ENCODE data around the gene HS6ST3. TPM values are rescaled to one million over a fixed set of nuclear protein-coding genes. Genes with fewer than 3 reads are reported as not detected.

The HS6ST3 gene
- total and polyA plus RNA-seq, 2 donors (not counting 1 experiment from before 2014, with no cell fraction given), result not detected

DNA sequence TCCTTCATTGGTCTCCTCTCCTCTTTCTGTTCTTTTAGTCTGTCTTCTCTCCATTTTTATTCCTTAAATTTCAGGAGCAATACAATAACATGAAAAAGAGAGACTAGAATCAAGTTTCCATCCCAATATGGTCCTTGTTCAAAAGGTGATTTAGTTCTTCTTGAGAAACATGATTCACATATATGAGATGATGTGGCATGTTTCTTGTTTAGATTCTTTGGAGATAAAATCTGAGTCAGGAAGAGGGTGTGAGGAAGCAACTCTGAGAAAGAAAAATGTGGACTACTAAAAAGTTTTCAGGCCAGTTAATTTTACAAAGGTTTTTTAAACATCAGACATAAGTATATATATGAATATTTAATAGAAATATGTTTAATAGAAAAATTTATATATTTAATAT, 673.0 kb downstream of the HS6ST3 start:
- DNase-seq (ENCODE audit: low read depth in 2 of 2), result peak in 1 of 2 donors; percentile 6
- H3K4me3 ChIP-seq (replicated peaks in 1 of 4; ENCODE audit: control extremely low read depth in 1 of 4, insufficient read depth in 1 of 4, low read depth in 3 of 4, low read length in 4 of 4), result no peak overlapping the region
- H3K27me3 ChIP-seq (ENCODE audit: control insufficient read depth, insufficient read depth, low read length), result no peaks in the 10 kb centered on the region
- H4K20me1 ChIP-seq (ENCODE audit: control insufficient read depth, extremely low read depth, insufficient read depth, low read length), result no peaks in the 10 kb centered on the region
- H3K4me1 ChIP-seq (ENCODE audit: control insufficient read depth, extremely low read depth, insufficient read depth, low read length), result no peaks in the 10 kb centered on the region
- TF ChIP-seq CTCF (conservative IDR thresholded peaks at IDR 0.05 in 1 of 2, IDR thresholded peaks at IDR 0.05 in 1 of 2; ENCODE audit: low read depth in 1 of 2, low read length in 2 of 2), result no peak
- TF ChIP-seq EZH2 (IDR thresholded peaks at IDR 0.05; ENCODE audit: low read length, missing control alignments), result no peak
- no peak overlapping the region for H2AFZ ChIP-seq (ENCODE audit: low read length)
- no peaks in the 10 kb centered on the region for H3K79me2 ChIP-seq (ENCODE audit: control insufficient read depth, insufficient read depth, low read length)
- H3K9me3 ChIP-seq (ENCODE audit: control insufficient read depth, insufficient read depth, low read depth, low read length), result no peaks in the 10 kb centered on the region
- no peak overlapping the region for H3K27ac ChIP-seq (ENCODE audit: insufficient read depth, low read length)
- H3K9ac ChIP-seq (ENCODE audit: insufficient read depth, low read length), result no peak overlapping the region
- no peaks in the 10 kb centered on the region for H3K36me3 ChIP-seq (ENCODE audit: control insufficient read depth, insufficient read depth, low read length)
- H3K4me2 ChIP-seq (ENCODE audit: extremely low read depth, insufficient read depth, low read length), result no peak overlapping the region

- no peaks in the 10 kb centered on the region for H4K20me1 ChIP-seq (ENCODE audit: control insufficient read depth, extremely low read depth, insufficient read depth, low read length)
- no peaks in the 10 kb centered on the region for H3K9me3 ChIP-seq (ENCODE audit: control insufficient read depth, insufficient read depth, low read depth, low read length)
- H3K9ac ChIP-seq (ENCODE audit: insufficient read depth, low read length), result no peak overlapping the region
- TF ChIP-seq EZH2 (IDR thresholded peaks at IDR 0.05; ENCODE audit: low read length, missing control alignments), result no peak
- no peak for TF ChIP-seq CTCF (conservative IDR thresholded peaks at IDR 0.05 in 1 of 2, IDR thresholded peaks at IDR 0.05 in 1 of 2; ENCODE audit: low read depth in 1 of 2, low read length in 2 of 2)
- H3K4me1 ChIP-seq (ENCODE audit: control insufficient read depth, extremely low read depth, insufficient read depth, low read length), result no peaks in the 10 kb centered on the region
- H3K79me2 ChIP-seq (ENCODE audit: control insufficient read depth, insufficient read depth, low read length), result no peaks in the 10 kb centered on the region
- H3K27ac ChIP-seq (ENCODE audit: insufficient read depth, low read length), result no peak overlapping the region
- no peaks in the 10 kb centered on the region for H3K27me3 ChIP-seq (ENCODE audit: control insufficient read depth, insufficient read depth, low read length)
- no peak overlapping the region for H3K4me2 ChIP-seq (ENCODE audit: extremely low read depth, insufficient read depth, low read length)
- H2AFZ ChIP-seq (ENCODE audit: low read length), result no peak overlapping the region
- H3K36me3 ChIP-seq (ENCODE audit: control insufficient read depth, insufficient read depth, low read length), result no peaks in the 10 kb centered on the region
- H3K4me3 ChIP-seq (replicated peaks in 1 of 4; ENCODE audit: control extremely low read depth in 1 of 4, insufficient read depth in 1 of 4, low read depth in 3 of 4, low read length in 4 of 4), result no peak overlapping the region
- DNase-seq (ENCODE audit: low read depth in 2 of 2), result no peak
These were observed 676.4 kb downstream of the HS6ST3 start for GRCh38 chr13:96766306-96766705.

- no peaks in the 10 kb centered on the region for H3K79me2 ChIP-seq (ENCODE audit: control insufficient read depth, insufficient read depth, low read length)
- no peak overlapping the region for H2AFZ ChIP-seq (ENCODE audit: low read length)
- no peak for TF ChIP-seq CTCF (conservative IDR thresholded peaks at IDR 0.05 in 1 of 2, IDR thresholded peaks at IDR 0.05 in 1 of 2; ENCODE audit: low read depth in 1 of 2, low read length in 2 of 2)
- no peaks in the 10 kb centered on the region for H3K36me3 ChIP-seq (ENCODE audit: control insufficient read depth, insufficient read depth, low read length)
- no peak overlapping the region for H3K4me2 ChIP-seq (ENCODE audit: extremely low read depth, insufficient read depth, low read length)
- H3K4me3 ChIP-seq (replicated peaks in 1 of 4; ENCODE audit: control extremely low read depth in 1 of 4, insufficient read depth in 1 of 4, low read depth in 3 of 4, low read length in 4 of 4), result no peak overlapping the region
- no peak overlapping the region for H3K9ac ChIP-seq (ENCODE audit: insufficient read depth, low read length)
- no peak overlapping the region for H3K27ac ChIP-seq (ENCODE audit: insufficient read depth, low read length)
- no peaks in the 10 kb centered on the region for H3K4me1 ChIP-seq (ENCODE audit: control insufficient read depth, extremely low read depth, insufficient read depth, low read length)
- H4K20me1 ChIP-seq (ENCODE audit: control insufficient read depth, extremely low read depth, insufficient read depth, low read length), result no peaks in the 10 kb centered on the region
- DNase-seq (ENCODE audit: low read depth in 2 of 2), result peak in 1 of 2 donors; percentile 11
- no peaks in the 10 kb centered on the region for H3K9me3 ChIP-seq (ENCODE audit: control insufficient read depth, insufficient read depth, low read depth, low read length)
- H3K27me3 ChIP-seq (ENCODE audit: control insufficient read depth, insufficient read depth, low read length), result no peaks in the 10 kb centered on the region
These were observed 678.6 kb downstream of the HS6ST3 start for GRCh38 chr13:96768524-96768923.
